NCI-H1436 treated with DMSO at 0.1 percent for 48 hours (cell line): ENCODE data around the gene AJUBA.
"Not testable (repeated sequence)": the region's sequence is repeated elsewhere in the genome, so short reads cannot be mapped to it uniquely, and the experiment has no call there.

ENCODE experiments used
- DNase-seq: peaks from one replicate; lab custom pipeline; 2025; lab: John Stamatoyannopoulos, UW

Gene AJUBA

GRCh38 chr14:22982477-22983245 lies at the start of gene AJUBA:
AJUBA (minus strand) TSS chr14:22982551; CDS start chr14:22982266, 285 bp downstream.
- no peak for DNase-seq

DNA sequence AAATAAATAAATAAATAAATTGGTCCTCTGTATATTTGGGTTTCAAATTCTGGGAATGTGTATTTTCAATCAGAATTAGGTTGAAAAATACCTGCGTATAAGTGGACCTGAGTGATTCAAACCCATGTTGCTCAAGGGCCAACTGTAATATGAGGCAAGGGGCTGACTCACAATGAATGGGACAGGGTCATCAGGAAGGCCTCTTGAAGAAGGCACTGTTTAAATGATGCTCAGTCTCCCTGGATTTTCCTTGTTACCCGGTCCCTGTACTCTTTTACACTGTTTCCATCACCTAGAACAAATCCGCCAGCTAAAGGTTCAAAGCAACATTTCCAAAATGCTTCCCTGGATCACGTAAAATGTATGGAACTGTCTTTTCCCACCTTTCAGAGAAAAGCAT lies 48.6 kb upstream of the AJUBA start:
- no peak for DNase-seq

DNA sequence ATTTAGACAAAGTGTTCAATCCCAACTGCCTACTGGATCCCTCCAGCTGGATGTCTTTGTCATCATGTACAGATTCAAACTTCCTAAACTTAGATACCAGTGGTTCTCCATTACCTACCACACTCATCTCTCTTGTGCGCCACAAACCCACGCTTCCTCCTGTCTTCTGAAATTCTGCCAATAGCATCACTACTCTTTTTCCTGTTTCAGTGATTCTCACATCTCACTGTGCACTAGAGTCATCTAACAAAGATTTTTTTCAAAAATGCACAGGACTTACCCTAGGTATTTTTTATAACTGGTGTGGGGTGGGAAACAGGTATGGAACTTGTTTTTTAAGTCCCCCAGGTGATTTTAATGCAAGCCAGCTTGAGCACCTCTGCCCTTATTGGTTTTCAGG lies 46.4 kb upstream of the AJUBA start:
- no peak for DNase-seq

DNA sequence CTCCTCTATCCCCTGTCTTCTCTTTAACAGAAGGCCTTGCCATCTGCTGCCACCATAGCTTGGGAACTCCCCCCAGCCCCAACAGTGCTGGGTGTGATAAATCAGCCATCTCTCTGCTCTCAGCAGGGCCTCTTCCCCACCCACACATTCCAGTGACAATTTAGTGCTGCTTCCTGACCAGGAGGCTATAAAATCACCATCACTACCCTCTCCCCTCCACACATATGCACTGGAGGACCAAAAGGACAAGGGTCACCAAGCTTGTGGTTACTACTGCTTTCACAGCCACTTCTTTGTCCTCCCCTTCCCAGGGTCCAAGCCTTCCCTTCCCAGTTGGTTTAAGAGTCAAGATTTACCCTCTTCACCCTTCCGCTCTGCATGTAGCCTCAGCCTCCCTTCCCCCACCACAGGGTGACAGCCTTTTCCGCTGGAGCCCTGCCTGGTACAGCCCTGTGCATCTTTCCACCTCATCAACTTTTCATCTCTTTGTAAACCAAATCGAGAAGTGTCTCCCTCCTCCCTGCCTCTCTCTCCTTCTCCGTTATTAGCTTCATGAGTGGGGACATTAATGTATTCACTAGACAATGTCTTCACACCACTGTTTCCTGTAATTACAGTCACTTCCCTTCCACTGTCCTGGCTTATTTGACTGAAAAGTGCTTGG lies 42.9 kb upstream of the AJUBA start:
- DNase-seq = no peak

GRCh38 chr14:23024612-23025075 lies 42.3 kb upstream of the AJUBA start:
- no peak for DNase-seq

DNA sequence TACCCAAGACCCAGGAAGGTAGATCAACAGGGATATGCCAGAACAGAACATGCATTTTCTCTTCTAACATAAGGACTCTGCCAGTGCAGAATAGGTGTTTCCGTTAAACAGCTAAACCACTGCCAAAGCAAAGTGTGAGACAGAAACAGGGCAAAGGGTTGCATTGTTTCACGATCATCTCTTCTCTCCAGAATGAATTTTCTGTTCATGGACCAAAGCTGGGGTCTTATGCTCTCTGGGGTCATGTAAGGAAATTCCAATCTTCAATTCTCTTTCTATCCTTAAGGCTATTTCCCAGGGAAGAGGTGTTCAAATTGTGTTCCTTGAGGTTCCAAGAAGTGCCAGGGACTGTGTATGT lies 41.4 kb upstream of the AJUBA start:
- no peak for DNase-seq

GRCh38 chr14:23023022-23023794 lies 40.9 kb upstream of the AJUBA start:
- DNase-seq = no peak

DNA sequence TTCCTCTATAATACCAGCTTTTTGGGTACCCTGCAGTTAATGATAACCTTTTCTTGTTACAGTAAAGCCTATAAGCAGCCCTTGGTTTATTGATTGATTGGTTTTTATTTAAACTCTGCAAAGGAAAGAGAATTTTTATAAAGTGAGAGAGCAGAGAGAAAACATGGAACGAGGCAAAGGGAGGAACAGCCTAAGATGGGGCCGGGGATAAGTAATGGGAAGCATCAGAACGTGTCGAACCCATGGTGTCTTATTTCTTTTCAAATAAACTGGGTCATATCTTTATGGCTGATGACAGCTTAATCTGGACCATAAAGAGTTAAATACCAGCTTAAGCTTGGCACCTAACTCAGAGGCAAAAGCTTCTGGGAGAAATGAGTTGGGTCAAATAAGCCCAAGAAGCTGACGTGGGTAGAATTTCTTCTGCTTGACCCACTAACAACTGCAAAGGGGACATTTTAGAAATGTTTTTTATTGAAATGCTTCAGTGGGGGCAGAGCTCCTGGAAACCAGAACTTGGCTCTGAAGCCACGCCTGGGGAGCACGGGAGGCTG lies 39.6 kb upstream of the AJUBA start:
- no peak for DNase-seq

DNA sequence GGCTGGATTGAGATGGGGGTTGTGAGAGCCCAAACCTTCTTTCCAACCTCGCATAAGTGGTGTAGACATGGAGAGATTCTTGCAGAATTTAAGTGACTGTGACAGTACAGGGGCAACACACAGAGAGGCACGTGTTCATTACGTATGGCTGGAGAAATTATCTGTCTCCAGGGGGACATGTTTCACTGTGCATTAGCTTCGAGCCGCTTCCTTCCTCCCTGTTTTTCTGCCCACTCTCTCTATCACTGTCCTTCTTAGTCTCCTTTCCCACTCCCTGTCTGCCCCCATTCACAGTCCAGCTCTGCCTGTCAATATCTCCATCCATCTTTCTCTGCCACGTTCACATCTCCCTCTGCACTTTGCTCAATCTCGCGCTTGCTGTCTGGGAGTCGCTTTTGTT lies 39.1 kb upstream of the AJUBA start:
- DNase-seq = no peak

GRCh38 chr14:23020143-23021128 lies 38.1 kb upstream of the AJUBA start:
- no peak for DNase-seq

GRCh38 chr14:23018107-23018506 lies 35.8 kb upstream of the AJUBA start:
- DNase-seq = no peak

GRCh38 chr14:23017091-23017490 lies 34.7 kb upstream of the AJUBA start:
- DNase-seq = no peak

DNA sequence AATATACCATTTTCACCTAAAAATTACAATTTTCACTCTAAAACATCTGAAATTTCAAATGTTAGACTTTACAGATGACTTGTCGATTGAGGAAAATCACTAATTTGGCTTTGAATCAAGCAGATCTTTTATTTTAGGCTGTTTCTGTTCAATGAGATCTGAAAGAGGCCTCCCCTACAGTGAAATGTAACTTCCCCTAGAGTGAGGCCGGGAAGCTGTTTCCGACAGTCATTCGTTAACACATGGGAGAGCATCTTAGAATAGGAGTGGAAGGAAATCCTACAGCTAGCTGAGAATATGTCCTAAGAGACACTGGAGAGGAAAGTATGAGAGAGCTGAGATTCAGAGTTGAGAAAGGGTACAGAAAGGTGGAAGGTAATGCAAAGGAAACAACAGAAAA lies 33.3 kb upstream of the AJUBA start:
- no peak for DNase-seq

GRCh38 chr14:23013749-23014054 lies 31.4 kb upstream of the AJUBA start:
- DNase-seq = not testable (repeated sequence)

DNA sequence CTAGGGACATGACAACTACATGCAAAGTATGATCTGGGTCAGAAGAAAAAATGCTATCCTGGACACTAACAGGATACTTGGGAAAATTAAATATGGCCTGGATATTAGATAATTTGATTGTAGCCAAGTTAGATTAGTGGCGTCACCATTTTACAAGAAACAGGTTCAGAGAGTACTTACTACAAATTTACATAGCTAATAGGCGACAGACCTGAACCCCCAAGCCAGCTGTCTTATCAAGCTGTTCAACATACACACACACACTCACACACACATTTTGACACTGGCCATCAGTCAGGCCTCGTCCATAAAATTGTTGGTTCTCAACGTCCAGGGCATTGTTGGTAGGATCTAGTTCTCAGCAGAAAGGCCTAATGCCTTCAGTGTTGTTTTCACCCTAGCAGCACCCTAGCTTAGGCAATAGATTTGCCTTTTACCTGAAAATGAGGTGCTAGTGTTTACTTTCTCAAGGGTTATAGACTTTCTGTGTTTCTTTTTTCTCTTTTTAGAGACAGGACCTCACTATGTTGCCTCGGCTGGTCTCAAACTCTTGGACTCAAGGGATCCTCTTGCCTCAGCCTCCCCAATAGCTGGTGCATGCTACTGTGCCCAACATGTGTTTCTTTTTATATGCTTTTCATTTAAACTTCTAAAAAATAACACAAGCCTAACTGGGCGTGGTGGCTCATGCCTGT lies 30.9 kb upstream of the AJUBA start:
- DNase-seq = no peak

- no peak for DNase-seq
Observed at GRCh38 chr14:23009939-23010726, 27.8 kb upstream of the AJUBA start, which contains the start of gene C14orf93. C14orf93 (minus strand) TSS chr14:23010143; CDS start chr14:22999023, 11,120 bp downstream.

- DNase-seq = no peak
Observed at GRCh38 chr14:23009483-23009938, 27.2 kb upstream of the AJUBA start.

DNA sequence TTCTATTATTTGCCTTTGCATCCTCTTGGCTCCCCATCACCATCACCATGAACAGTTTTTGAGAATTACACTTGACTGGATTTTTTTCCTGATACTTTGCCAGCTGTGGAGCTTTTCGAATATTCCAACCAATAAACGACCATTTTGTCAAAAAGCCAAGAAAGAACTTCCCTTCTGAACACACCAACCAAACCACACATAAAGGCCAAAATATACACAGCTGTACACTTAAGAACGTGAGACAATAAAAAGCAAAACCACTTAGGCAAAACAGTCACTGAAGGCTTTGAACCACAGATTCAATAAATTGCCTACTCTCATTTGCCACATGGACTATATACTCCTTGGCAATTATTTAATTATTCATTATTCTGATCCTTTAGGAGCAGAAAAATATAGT lies 26.5 kb upstream of the AJUBA start:
- no peak for DNase-seq

DNA sequence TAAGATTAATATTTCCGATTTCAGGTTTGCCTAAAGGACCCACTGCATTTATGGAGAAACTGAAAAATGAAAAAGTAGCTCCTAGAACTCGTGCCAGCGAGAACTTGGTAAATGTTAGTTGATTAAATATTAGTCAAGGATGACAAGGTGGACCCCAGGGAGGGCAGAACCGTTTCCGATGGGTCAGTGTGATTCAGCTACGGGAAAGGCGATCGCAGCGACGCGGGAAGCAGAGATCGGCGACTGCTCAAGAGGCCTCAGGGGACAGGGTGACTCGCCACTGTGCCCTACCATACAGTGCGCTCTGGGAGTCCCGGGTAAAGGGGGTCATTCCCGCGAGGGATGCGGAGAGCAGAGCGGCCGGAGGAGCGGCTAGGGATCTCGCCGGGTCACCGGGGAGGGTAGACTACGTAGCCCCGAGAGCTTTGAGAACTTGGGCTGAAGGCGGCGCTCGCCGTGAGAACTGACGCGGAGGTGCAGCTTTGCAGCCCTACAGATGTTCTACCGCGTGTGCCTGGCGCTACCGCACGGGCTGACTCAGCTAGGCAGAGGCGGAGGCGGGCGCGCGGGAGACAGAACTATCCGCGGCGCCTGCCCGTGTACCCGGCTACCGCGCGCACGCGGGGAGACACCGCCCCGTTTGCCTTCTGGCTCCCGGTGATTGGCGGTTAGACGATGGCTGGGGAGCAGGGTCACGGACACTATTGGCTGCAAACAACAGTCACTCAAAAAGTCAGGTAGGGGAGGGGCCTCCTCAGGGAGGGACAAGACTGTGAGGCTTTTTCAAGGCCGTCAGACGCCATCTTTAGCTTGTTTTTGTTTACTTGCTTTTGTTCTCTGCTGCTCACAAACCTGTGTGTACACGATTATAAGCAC lies 24.4 kb upstream of the AJUBA start:
- peak; percentile 94 for DNase-seq
